ENCODE data around the gene SMAD3. TPM values are rescaled to one million over a fixed set of nuclear protein-coding genes. Genes with fewer than 3 reads are reported as not detected.

SMAD3 gene
- total RNA-seq, 1 donor from 2014 or later, result 28.1 TPM

- Mint-ChIP-seq H3K4me1 (ENCODE audit: low read depth) (peaks cover 91% of the 10 kb centered on the region), H3K27me3 (ENCODE audit: low read depth) (no peaks in the 10 kb centered on the region), H3K27ac (peak overlapping the region; percentile 84), H3K4me3 (ENCODE audit: low read depth) (peak overlapping the region; percentile 68), H3K36me3 (ENCODE audit: low read depth) (peaks cover 55% of the 10 kb centered on the region), H3K9me3 (no peaks in the 10 kb centered on the region)
- DNase-seq (ENCODE audit: low spot score), result no peak
- intact Hi-C loops (cut with micrococcal nuclease), result no loop called here
Measured at GRCh38 chr15:67083135-67083762, 17.8 kb downstream of the SMAD3 start.

- Mint-ChIP-seq H3K9me3 (no peaks in the 10 kb centered on the region), H3K27ac (peak overlapping the region; percentile 74), H3K4me1 (ENCODE audit: low read depth) (peaks cover 94% of the 10 kb centered on the region), H3K4me3 (ENCODE audit: low read depth) (peak overlapping the region; percentile 33), H3K36me3 (ENCODE audit: low read depth) (peaks cover 54% of the 10 kb centered on the region), H3K27me3 (ENCODE audit: low read depth) (no peaks in the 10 kb centered on the region)
- intact Hi-C loops (cut with micrococcal nuclease), result no loop called here
- DNase-seq (ENCODE audit: low spot score), result no peak
Measured at GRCh38 chr15:67084561-67084960, 19.2 kb downstream of the SMAD3 start.

- Mint-ChIP-seq H3K36me3 (ENCODE audit: low read depth) (peaks cover 46% of the 10 kb centered on the region), H3K4me1 (ENCODE audit: low read depth) (peaks cover 94% of the 10 kb centered on the region), H3K27me3 (ENCODE audit: low read depth) (no peaks in the 10 kb centered on the region), H3K9me3 (no peaks in the 10 kb centered on the region), H3K4me3 (ENCODE audit: low read depth) (peak overlapping the region; percentile 33), H3K27ac (peak overlapping the region; percentile 74)
- DNase-seq (ENCODE audit: low spot score), result peak; percentile 51
- intact Hi-C loops (cut with micrococcal nuclease), result loop anchor here (1.0 to 5.0 kb wide), 5 partner anchors 16 to 156 kb away; no protein-coding TSS in a partner anchor
Measured at GRCh38 chr15:67085237-67085817, 19.9 kb downstream of the SMAD3 start.

GRCh38 chr15:67085818-67086636 is 20.6 kb downstream of the SMAD3 start:
- H3K4me1 Mint-ChIP-seq (ENCODE audit: low read depth), result peaks cover 94% of the 10 kb centered on the region
- H3K9me3 Mint-ChIP-seq, result no peaks in the 10 kb centered on the region
- H3K36me3 Mint-ChIP-seq (ENCODE audit: low read depth), result peaks cover 39% of the 10 kb centered on the region
- H3K4me3 Mint-ChIP-seq (ENCODE audit: low read depth), result peak overlapping the region; percentile 24
- DNase-seq (ENCODE audit: low spot score), result peak; percentile 44
- intact Hi-C loops (cut with micrococcal nuclease), result loop anchor here (1.0 to 5.0 kb wide), 6 partner anchors 15 to 155 kb away; no protein-coding TSS in a partner anchor
- peak overlapping the region; percentile 74 for H3K27ac Mint-ChIP-seq
- H3K27me3 Mint-ChIP-seq (ENCODE audit: low read depth), result no peaks in the 10 kb centered on the region

- Mint-ChIP-seq H3K9me3 (no peaks in the 10 kb centered on the region), H3K4me3 (ENCODE audit: low read depth) (no peak overlapping the region), H3K4me1 (ENCODE audit: low read depth) (peaks cover 94% of the 10 kb centered on the region), H3K27ac (peak overlapping the region; percentile 74), H3K36me3 (ENCODE audit: low read depth) (peaks cover 34% of the 10 kb centered on the region), H3K27me3 (ENCODE audit: low read depth) (no peaks in the 10 kb centered on the region)
- DNase-seq (ENCODE audit: low spot score), result no peak
- intact Hi-C loops (cut with micrococcal nuclease), result loop anchor here (1.0 to 5.0 kb wide), 2 partner anchors 48 to 139 kb away; no protein-coding TSS in a partner anchor
Measured at GRCh38 chr15:67086637-67086914, 21.2 kb downstream of the SMAD3 start.

DNA sequence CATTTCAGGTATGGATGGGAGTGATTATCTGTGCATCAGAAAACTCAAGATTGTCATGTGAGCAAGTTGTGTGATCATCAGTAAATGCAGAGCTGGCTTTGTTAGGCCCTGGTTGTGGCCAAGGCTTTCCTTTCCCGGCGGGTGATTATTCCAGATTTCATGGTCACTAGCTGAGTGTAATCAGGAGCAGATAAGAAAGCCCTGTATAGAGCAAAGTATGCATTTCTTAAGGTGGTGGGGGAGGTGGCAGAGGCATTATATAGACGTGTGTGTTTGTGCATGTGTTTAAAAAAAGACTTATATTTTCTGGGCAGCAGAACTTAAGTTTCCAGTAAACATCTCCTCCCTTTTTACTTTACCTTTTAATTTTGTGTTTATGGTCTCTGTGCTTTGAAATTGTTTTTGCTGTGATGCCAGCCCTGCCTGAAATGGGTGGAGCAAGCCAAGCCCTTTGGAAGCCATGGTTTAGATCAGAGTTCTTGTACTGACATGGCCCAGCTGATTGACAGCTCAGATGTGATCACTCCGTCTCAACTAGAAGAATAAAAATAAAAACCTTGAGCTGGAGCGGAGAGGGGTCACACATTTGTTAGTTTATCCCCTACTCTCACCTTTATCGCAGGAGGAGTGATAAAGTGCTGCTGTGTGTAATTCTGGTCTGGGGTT is 22.2 kb downstream of the SMAD3 start:
- intact Hi-C loops (cut with micrococcal nuclease), result loop anchor here (5.0 kb wide), 1 partner anchor 140 kb away; no protein-coding TSS in a partner anchor
- H3K27ac Mint-ChIP-seq, result no peak overlapping the region
- H3K4me3 Mint-ChIP-seq (ENCODE audit: low read depth), result peak overlapping the region; percentile 35
- peaks cover 95% of the 10 kb centered on the region for H3K4me1 Mint-ChIP-seq (ENCODE audit: low read depth)
- no peaks in the 10 kb centered on the region for H3K9me3 Mint-ChIP-seq
- DNase-seq (ENCODE audit: low spot score), result no peak
- H3K36me3 Mint-ChIP-seq (ENCODE audit: low read depth), result peaks cover 33% of the 10 kb centered on the region
- no peaks in the 10 kb centered on the region for H3K27me3 Mint-ChIP-seq (ENCODE audit: low read depth)

DNA sequence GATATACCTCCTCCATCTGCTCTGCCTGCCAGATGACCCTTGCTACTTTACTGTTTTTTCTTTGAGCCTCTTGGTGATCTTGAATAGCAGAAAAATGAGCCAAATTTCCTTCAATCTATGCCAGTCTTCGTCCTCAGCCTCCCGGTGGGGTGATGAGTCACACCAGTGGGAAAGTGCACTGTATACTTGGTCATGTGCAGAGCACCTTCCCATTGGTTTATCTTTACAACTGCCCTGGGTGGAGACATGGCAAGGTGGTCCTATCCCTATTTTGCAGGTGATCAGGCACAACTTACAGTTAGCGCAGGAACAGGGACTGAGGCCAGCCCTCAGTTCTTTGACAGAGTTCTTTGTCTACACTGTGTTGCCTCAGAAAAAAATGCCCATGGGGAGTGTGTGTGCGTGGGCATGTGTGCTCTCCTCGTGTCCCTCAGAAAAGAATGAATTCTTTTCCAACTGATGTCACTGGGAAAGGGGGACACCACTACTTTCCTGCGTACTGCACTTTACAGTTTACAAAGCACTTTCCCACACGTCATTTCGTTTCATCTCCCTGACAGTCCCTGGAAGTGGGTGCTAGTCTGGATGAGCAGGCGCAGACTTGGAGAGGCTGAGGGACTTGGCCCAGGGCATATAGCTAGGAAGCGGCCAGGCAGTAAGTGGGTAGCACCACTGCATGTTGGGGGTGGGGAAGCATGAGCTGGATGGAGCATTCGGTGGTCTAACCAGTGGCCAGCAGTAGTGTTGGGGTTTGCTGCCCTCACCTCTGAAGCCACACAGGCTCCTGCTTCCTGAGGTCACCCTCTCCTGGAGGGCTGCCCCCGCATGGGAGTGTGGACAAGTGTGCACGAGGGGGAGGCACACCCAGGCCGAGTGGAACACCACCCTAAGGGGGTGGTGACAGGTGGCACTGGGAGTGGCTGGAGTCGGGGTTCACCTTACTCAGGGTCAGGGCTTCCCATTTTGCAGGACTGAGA is 24.1 kb downstream of the SMAD3 start:
- Mint-ChIP-seq H3K9me3 (no peaks in the 10 kb centered on the region), H3K4me3 (ENCODE audit: low read depth) (no peak overlapping the region), H3K4me1 (ENCODE audit: low read depth) (peaks cover 96% of the 10 kb centered on the region), H3K27me3 (ENCODE audit: low read depth) (no peaks in the 10 kb centered on the region), H3K27ac (no peak overlapping the region), H3K36me3 (ENCODE audit: low read depth) (peaks cover 48% of the 10 kb centered on the region)
- intact Hi-C loops (cut with micrococcal nuclease), result loop anchor here (5.0 kb wide), 1 partner anchor 142 kb away; no protein-coding TSS in a partner anchor
- no peak for DNase-seq (ENCODE audit: low spot score)

DNA sequence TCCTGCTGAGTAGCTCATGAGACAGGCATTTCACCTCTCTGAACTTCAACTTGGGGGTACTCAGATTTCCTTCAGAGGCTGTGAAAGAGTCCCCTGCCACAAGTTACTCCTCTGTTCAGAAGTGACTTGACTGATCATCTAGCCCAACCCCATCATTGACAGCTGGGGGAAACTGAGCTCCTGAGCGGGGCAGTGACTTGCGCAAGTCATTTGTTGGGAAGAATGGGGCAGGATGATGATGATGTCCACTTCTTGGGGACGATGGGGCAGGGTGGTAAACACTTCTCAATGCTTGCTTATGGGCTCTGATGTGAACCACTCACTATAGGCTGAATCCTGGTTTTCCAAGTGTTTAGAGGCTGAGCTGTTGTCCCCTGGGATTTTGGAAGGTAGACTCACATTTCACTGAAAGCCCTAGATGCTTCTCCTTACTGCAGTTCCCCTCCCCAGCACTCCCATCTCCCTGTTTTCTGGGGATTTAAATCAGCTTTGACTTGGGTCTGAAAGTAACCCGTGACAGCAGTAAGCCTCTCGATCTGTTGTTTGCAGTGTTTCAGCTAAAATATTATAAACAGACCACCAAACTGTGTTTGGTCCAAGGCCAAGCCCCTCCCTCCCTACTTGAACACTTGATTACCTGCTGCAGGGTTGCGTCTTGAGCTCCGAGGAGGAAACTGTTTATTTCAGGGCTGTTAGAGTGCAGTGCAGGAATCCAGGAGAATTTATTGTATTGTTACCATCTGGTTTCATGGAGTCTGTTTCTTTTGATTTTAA is 25.1 kb downstream of the SMAD3 start:
- peaks cover 49% of the 10 kb centered on the region for H3K36me3 Mint-ChIP-seq (ENCODE audit: low read depth)
- intact Hi-C loops (cut with micrococcal nuclease), result loop anchor here (1.0 kb wide), 2 partner anchors 8 to 11 kb away; no protein-coding TSS in a partner anchor
- H3K27me3 Mint-ChIP-seq (ENCODE audit: low read depth), result no peaks in the 10 kb centered on the region

DNA sequence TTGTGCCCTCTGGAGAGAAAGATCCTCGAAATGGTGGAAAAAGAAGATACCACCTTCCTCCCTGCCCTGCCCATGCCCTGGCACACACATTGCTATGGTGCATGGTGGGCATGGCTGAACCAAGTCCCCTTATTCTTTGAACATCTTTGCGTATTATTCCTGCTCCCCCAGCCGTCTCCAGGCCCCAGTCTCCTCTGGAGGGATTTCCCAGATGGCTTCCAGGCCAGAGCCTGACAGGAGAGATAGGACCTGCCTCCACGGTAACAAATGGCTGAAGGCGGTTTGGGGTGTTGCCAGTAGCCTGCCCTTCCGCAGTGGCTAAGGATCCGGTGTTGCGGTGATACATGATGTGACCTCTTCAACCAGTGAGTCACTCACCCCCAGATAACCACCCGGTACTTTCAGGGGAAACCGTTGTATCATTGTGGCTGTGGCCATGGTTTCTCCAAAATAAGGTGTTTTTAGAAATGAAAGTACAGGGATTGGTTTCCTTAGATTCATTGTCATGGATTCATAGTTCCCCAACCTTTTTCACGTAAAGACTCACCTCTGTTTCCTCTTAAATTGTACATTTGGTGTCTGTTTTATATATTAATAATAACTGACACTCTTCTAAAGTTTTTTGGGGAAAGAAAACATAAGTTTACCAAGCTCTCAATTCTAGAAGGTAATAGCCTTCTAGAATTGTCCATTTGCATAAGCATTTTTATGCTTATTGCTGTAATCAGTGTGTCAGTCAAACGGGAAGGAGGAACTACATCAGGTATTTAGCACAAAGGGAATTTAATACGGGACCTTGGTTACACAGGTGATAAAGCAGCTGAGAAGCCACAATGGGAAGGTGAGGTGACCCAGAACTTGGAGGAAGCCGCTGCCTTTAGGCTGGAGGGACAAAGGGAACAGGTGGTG is 25.9 kb downstream of the SMAD3 start:
- peaks cover 54% of the 10 kb centered on the region for H3K36me3 Mint-ChIP-seq (ENCODE audit: low read depth)

More for the DNA sequence above, 25.1 kb downstream of the SMAD3 start:
- Mint-ChIP-seq H3K27ac (peak overlapping the region; percentile 77), H3K4me1 (ENCODE audit: low read depth) (peaks cover 93% of the 10 kb centered on the region), H3K9me3 (no peaks in the 10 kb centered on the region), H3K4me3 (ENCODE audit: low read depth) (peak overlapping the region; percentile 37)
- DNase-seq (ENCODE audit: low spot score), result no peak

DNA sequence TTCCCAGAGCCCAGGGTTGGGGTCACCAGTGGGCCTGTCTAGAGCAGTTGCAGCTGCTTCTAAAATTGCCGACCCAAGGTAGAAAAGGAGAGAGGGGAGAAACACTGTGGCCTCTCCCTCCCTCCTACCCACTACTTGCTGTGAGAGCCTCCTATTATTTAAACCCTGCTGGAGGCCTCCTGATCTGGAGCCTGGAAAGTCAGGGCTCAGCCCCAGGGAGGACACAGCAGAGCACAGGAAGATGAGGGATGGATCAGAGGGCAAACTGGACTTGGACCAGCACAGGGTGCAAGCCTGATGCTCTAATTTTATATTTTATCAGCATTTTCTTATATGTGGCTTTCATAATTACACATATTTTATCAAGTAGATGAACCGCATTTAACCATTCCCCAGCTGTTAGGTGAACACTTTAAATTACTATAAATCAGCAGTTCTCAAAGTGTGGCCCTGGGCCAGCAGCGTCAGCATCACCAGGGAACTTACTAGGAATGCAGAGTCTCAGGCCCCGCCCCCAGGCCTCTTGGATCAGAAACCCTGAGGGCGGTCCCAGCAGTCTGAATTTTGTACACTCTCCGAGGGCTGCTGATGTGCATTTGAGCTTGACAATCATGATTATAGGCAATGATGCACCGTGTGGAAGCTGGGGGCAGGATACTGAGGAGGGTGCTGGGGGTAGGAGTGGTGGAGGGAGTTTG is 26.7 kb downstream of the SMAD3 start:
- no peak overlapping the region for H3K4me3 Mint-ChIP-seq (ENCODE audit: low read depth)
- no peaks in the 10 kb centered on the region for H3K27me3 Mint-ChIP-seq (ENCODE audit: low read depth)
- peaks cover 57% of the 10 kb centered on the region for H3K36me3 Mint-ChIP-seq (ENCODE audit: low read depth)
- intact Hi-C loops (cut with micrococcal nuclease), result loop anchor here (1.0 kb wide), 2 partner anchors 9 to 10 kb away; no protein-coding TSS in a partner anchor
- H3K27ac Mint-ChIP-seq, result peak overlapping the region; percentile 77
- H3K9me3 Mint-ChIP-seq, result no peaks in the 10 kb centered on the region
- H3K4me1 Mint-ChIP-seq (ENCODE audit: low read depth), result peaks cover 92% of the 10 kb centered on the region
- no peak for DNase-seq (ENCODE audit: low spot score)

More for the DNA sequence above, 25.9 kb downstream of the SMAD3 start:
- peak overlapping the region; percentile 37 for H3K4me3 Mint-ChIP-seq (ENCODE audit: low read depth)
- DNase-seq (ENCODE audit: low spot score), result peak; percentile 80
- H3K4me1 Mint-ChIP-seq (ENCODE audit: low read depth), result peaks cover 93% of the 10 kb centered on the region
- H3K27ac Mint-ChIP-seq, result peak overlapping the region; percentile 77
- H3K27me3 Mint-ChIP-seq (ENCODE audit: low read depth), result no peaks in the 10 kb centered on the region
- intact Hi-C loops (cut with micrococcal nuclease), result loop anchor here (1.0 kb wide), 2 partner anchors 9 to 10 kb away; no protein-coding TSS in a partner anchor
- no peaks in the 10 kb centered on the region for H3K9me3 Mint-ChIP-seq

Data from activated T-helper 2 cell treated with anti-CD3 and anti-CD28 coated beads, Interferon-gamma antibody, Interleukin-2, Interleukin-4, amounts not matched to agents 10 μg/mL and 5 μg/mL and 100 μg/mL, durations not matched to agents 14 hours and 24 hours and 36 hours (primary cell).